Panc1 (cell line): ENCODE data around the gene ADAMTS16.

Source experiments
- CTCF ChIP-seq: fragments of 450-650 bp; IDR thresholded peaks from 2 replicates; pipeline ENCODE4 v1.5.1; 2017; ENCODE audit warnings: mild to moderate bottlenecking
- SIN3A ChIP-seq: IDR thresholded peaks from 2 replicates; pipeline ENCODE4 v1.6.1; 2012; ENCODE audit warnings: low read depth, mild to moderate bottlenecking, low read length, moderate library complexity, borderline replicate concordance; ENCODE audit not compliant: insufficient read depth

GRCh38 chr5:5291357-5291756 lies 151.2 kb downstream of the ADAMTS16 start:
- no peak for TF ChIP-seq CTCF
- TF ChIP-seq SIN3A, result no peak
